HG03460 (cell line): ENCODE results near the gene PPARD.
"Not testable (repeated sequence)": the region's sequence is repeated elsewhere in the genome, so short reads cannot be mapped to it uniquely, and the experiment has no call there.

ENCODE experiments used
- ATAC-seq: cut with Tn5 transposase; IDR thresholded peaks from one replicate; pipeline ENCODE4 v1.9.1; 2021; ENCODE audit not compliant: unreplicated experiment

Gene PPARD

DNA sequence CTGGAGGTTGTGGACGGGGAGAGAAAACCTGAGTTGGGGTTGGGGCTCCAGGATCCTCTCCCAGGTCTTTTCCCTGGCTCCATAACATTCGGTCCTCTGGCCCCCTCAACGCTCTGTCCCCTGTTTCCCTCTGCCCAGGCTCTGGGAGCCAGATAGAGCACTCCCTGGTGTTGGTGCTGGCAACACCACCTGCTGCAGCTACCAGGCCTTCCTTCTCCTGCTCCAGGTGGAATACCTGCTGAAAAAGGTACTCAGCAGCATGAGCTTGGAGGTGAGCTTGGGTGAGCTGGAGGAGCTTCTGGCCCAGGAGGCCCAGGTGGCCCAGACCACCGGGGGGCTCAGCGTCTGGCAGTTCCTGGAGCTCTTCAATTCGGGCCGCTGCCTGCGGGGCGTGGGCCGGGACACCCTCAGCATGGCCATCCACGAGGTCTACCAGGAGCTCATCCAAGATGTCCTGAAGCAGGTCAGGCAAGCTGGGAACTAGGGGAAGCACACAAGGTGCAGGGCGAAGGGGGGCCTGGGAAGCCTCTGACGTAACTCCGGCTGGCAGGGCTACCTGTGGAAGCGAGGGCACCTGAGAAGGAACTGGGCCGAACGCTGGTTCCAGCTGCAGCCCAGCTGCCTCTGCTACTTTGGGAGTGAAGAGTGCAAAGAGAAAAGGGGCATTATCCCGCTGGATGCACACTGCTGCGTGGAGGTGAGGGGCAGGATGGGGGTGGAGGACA is 30.1 kb upstream of the PPARD start:
- ATAC-seq: no peak

GRCh38 chr6:35312807-35313206 is 29.6 kb upstream of the PPARD start:
- no peak for ATAC-seq

GRCh38 chr6:35317483-35318195 is 24.7 kb upstream of the PPARD start:
- no peak for ATAC-seq

DNA sequence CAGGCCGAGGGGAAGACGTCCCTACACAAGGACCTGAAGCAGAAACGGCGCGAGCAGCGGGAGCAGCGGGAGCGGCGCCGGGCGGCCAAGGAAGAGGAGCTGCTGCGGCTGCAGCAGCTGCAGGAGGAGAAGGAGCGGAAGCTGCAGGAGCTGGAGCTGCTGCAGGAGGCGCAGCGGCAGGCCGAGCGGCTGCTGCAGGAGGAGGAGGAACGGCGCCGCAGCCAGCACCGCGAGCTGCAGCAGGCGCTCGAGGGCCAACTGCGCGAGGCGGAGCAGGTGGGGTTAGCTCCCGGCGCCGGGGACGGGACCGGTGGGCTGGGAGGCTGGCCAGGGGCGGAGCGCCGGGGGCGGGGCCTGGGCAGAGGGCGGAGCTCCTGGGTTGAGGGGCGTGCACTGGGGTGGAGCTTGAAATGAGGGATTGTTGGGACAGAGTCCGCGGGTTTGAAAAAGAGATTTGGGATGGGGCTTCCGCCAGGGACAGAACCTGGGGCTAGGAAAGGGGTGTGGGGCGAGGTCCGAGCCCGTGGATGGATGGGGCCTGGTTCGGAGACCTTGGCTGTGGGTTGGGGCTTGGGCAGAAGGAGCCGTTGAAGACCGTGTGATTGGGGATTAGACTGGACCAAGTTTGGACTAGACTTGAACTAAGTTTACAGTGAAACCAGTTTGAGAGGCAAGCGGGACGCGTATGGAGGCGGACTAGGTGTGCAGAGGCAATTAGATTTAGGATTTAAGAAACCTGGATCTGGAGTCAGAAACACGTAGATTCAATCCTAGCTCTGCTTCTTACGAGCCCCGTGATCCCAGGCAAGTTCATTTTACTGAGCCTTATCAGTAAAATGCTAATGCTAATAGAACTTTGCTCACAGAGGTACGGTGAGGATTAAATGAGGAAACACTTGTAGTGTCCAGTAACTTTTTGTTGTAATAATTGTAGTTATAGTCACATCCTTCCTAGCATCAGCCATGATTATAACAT is 23.9 kb upstream of the PPARD start:
- ATAC-seq: no peak

DNA sequence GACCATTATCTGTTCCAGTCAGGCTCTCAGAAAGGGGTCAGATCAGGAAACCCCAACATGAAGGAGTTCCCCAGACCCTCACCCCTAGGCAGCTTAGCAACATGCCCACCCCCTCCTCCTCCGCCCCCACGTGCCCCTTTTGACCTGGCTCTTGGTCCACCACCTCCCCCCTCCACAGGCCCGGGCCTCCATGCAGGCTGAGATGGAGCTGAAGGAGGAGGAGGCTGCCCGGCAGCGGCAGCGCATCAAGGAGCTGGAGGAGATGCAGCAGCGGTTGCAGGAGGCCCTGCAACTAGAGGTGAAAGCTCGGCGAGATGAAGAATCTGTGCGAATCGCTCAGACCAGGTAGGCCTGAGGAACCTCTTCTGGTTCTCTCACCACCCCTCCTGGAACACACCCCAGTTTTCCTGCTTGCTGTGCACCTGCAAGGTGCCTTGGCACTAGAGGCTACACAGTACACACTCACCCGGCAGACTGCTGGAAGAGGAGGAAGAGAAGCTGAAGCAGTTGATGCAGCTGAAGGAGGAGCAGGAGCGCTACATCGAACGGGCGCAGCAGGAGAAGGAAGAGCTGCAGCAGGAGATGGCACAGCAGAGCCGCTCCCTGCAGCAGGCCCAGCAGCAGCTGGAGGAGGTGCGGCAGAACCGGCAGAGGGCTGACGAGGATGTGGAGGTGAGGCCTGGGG is 22.9 kb upstream of the PPARD start:
- ATAC-seq: no peak

GRCh38 chr6:35320031-35320410 is 22.3 kb upstream of the PPARD start:
- ATAC-seq: no peak

GRCh38 chr6:35321091-35321490 is 21.3 kb upstream of the PPARD start:
- no peak for ATAC-seq

- ATAC-seq: no peak
These were observed 14.9 kb upstream of the PPARD start for GRCh38 chr6:35327349-35328027.

GRCh38 chr6:35328108-35328723 is 14.1 kb upstream of the PPARD start:
- no peak for ATAC-seq

DNA sequence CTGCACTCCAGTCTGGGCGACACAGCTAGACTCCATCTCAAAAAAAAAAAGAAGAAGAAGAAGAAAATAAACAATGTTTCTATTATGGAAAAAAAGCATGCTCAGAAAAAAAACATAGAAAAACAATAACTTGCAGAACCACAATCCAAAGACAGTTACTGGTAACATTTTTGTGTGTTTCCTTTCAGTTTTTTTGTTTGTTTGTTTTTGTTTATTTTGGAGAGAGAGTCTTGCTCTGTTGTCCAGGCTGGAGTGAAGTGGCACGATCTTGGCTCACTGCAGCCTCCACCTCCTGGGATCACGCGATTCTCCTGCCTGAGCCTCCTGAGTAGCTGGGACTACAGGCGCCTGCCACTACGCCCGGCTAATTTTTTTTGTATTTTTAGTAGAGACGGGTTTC is 13.4 kb upstream of the PPARD start:
- ATAC-seq: not testable (repeated sequence)

GRCh38 chr6:35330541-35331119 is 11.7 kb upstream of the PPARD start:
- no peak for ATAC-seq

DNA sequence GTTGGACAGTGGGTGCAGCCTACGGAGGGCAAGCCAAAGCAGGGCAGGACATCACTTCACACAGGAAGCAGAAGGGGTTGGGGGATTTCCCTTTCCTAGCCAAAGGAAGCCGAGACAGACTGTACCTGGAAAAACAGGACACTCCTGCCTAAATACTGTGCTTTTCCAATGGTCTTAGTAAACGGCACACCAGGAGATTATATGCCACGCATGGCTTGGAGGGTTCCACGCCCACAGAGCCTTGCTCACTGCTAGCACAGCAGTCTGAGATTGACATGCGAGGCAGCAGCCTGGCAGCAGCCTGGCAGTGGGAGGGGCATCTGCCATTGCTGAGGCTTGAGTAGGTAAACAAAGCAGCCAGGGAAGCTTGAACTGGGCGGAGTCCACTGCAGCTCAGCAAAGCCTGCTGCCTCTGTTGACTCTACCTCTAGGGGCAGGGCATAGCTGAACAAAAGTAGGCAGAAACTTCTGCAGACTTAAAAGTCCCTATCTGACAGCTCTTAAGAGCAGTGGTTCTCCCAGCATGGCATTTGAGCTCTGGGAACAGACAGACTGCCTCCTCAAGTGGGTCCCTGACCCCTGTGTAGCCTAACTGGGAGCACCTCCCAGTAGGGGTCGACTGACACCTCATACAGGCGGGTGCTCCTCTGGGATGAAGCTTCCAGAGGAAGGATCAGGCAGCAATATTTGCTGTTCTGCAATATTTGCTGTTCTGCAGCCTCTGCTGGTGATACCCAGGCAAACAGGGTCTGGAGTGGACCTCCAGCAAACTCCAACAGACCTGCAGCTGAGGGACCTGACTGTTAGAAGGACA is 10.1 kb upstream of the PPARD start:
- not testable (repeated sequence) for ATAC-seq

DNA sequence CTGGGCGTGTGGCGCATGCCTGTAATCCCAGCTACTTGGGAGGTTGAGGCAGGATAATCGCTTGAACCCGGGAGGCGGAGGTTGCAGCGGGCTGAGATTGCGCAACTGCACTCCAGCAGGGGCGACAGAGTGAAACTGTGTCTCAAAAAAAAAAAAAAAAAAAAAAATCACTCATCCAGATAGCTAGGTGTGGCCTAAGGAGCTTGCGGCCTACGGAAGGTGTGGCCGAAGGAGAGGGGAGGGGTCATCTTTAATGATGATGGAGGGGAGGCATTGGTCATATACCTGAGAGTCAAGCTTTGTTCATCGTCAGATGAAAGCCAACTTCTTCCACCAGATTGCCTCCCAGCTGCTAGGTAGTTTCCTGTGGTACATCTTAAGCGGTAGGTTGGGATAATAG is 801 bp upstream of the PPARD start:
- no peak for ATAC-seq

DNA sequence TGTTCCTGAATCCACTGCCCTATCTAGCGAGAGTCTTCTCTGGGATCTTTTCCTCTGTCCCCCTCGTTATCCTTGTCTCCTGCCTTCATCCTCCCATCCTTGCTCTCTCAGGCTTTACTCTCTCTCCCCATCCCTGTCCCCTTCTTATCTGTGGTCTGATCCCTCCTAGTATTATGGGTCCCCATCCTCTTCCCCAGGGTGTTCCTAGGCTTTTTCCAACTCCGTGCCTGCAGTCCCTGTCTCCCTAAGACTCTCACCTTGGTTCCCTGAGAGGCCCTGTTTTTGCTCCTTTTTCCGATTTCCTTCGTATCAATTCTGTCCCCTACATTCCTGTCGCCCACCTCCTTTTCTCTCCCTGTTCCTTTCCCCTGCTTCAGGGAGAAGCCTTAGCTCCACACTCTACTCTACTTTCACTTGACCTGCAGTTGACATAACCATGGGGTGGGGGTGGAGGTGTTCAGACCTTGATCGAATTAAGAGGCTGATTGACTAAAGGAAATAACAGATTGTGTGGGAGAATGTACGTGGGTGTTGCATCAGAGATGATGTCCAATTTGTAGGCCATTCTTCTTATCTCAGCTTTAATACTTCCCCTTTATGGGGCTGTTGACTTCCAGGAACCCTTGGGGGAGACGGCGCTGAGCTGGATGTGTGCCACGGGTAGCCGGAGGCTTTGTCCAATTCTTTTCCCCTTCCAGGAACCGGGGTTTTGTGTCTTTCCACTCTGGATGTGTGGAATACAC is 905 bp downstream of the PPARD start:
- no peak for ATAC-seq

- no peak for ATAC-seq
These were observed 1.6 kb downstream of the PPARD start for GRCh38 chr6:35343835-35344550.

- ATAC-seq: no peak
These were observed 9.1 kb downstream of the PPARD start for GRCh38 chr6:35351422-35351821.

- ATAC-seq: no peak
These were observed 10.4 kb downstream of the PPARD start for GRCh38 chr6:35352735-35353134.
